Mesodermal cell (in vitro differentiated cells): ENCODE data around the gene EXD2.
"Not testable (repeated sequence)": the region's sequence is repeated elsewhere in the genome, so short reads cannot be mapped to it uniquely, and the experiment has no call there.

Experiments
- H3K27ac ChIP-seq: 2 replicates; pipeline ENCODE4 v1.7.0; 2013; ENCODE audit warnings: mild to moderate bottlenecking, low read depth, low read length, moderate library complexity; ENCODE audit not compliant: severe bottlenecking
- H3K36me3 ChIP-seq: 2 replicates; pipeline ENCODE4 v1.7.1; 2013; ENCODE audit warnings: mild to moderate bottlenecking, low read length, moderate library complexity; ENCODE audit not compliant: control insufficient read depth, insufficient read depth
- H3K4me1 ChIP-seq: one replicate; pipeline ENCODE4 v1.7.1; 2013; ENCODE audit warnings: mild to moderate bottlenecking, low read length; ENCODE audit not compliant: insufficient read depth, control insufficient read depth, poor library complexity, severe bottlenecking
- H3K4me3 ChIP-seq: 2 replicates; pipeline ENCODE4 v1.7.0; 2013; ENCODE audit warnings: low read length, control low read depth, mild to moderate bottlenecking; ENCODE audit not compliant: insufficient read depth, poor library complexity, severe bottlenecking; ENCODE audit errors: extremely low read depth
- H3K9me3 ChIP-seq: 2 replicates; pipeline ENCODE4 v1.7.1; 2013; ENCODE audit warnings: mild to moderate bottlenecking, low read length, moderate library complexity; ENCODE audit not compliant: control insufficient read depth
- WGBS, 2 experiments: methylation state at CpG; one replicate each; pipeline ENCODE4 v1.1.5; 2013; ENCODE audit warnings: missing lambda C conversion rate in 2 of 2; ENCODE audit not compliant: insufficient coverage in 2 of 2; 5-methylcytosine and 5-hydroxymethylcytosine counted together

EXD2 gene

DNA sequence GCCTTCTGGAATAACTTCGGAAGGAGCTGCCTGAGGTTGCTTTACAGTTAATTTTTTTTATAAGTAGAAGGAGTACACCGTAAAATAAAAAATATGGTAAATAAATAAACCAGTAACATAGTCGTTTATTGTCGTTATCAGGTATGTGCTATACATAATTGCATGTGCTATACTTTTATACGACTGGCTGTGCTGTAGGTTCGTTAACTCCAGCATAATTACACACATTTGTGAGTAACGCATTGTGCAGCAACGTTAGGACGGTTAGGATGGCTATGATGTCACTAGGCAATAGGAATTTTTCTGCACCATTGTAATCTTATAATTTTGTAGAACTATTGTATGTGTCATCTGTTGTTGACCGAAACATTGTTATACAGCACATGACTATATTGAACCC, 8.5 kb downstream of the EXD2 start:
- no peaks in the 10 kb centered on the region for H3K36me3 ChIP-seq
- no peak overlapping the region for H3K27ac ChIP-seq
- 100% methylated on average over 9 of the region's 10 CpGs; no CpG with 5 or more reads in 1 of the 2 experiments for WGBS, 2 experiments
- no peak overlapping the region for H3K4me3 ChIP-seq
- H3K4me1 ChIP-seq: no peaks in the 10 kb centered on the region
- no peaks in the 10 kb centered on the region for H3K9me3 ChIP-seq

DNA sequence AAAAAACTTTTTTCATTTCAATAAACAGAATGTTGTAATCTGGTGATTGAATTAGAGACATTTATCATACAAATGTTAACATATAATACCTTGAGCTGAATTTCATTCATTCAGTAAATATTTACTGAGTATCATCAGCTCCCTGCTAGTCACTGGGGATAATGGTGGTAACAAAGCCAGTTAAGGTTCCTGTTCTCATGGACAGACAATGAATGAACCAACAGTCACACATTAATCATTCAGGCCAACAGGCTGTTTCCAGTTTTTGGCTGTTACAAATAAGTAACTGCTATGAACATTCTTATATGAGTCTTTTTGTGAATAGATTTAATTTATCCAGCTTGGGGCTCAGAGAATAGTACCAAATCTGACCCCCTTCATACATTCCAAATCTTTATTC, 13.5 kb downstream of the EXD2 start:
- Histone ChIP-seq H3K4me3 (no peak overlapping the region), H3K4me1 (no peaks in the 10 kb centered on the region), H3K27ac (no peak overlapping the region), H3K9me3 (no peaks in the 10 kb centered on the region), H3K36me3 (no peaks in the 10 kb centered on the region)

DNA sequence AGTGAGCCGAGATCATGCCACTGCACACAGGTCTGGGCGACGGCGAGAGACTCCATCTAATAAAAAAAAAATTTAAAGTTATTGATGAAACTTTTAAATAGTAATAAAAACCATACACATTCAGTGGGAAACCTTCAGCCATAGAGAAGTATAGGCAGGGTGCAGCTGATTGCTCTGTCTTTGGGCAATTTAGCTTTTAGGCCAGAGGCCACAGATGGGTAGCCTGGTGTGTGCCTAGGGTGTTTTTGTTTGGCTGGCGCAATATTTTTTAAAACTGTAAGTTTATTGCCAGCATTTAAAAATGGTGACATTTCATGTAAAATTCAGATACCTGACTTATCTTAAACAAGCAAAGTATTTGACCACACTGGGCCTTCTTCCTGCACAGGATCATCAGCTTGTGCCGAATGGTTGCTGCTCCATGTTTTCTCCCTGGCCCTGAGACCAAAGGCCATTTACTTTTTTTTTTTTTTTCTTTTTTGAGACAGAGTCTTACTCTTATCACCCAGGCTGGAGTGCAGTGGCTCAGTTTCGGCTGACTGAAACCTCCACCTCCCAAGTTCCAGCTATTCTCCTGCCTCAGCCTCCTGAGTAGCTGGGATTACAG, 16.2 kb downstream of the EXD2 start:
- no peak overlapping the region for H3K27ac ChIP-seq
- H3K36me3 ChIP-seq: peaks cover 7% of the 10 kb centered on the region
- no peak overlapping the region for H3K4me3 ChIP-seq
- H3K9me3 ChIP-seq: no peaks in the 10 kb centered on the region
- 100% methylated on average over 1 of the region's 7 CpGs for WGBS, 2 experiments
- no peaks in the 10 kb centered on the region for H3K4me1 ChIP-seq

DNA sequence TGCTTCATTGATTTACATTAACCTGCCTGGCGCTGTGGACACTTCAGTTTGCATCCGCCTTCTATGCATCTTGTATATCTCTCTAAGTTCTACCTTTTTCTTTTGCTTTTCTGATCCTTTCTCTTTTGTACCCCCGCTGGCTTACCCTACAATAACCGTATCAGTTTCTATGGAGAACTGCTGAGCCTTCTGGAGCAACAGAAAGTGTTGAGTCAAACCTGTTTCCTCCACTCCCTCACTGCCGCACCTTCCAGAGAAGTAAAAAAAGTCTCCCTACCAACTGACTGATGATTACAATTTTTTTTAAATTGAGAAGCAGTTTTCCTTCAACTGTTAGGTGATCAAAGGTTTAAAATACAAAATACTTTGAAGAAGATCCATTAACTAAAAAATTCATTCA, 17.4 kb downstream of the EXD2 start:
- 88 to 95% methylated on average over 4 of the region's 5 CpGs for WGBS, 2 experiments
- Histone ChIP-seq H3K36me3 (peaks cover 8% of the 10 kb centered on the region), H3K27ac (no peak overlapping the region), H3K9me3 (no peaks in the 10 kb centered on the region), H3K4me1 (no peaks in the 10 kb centered on the region), H3K4me3 (no peak overlapping the region)

DNA sequence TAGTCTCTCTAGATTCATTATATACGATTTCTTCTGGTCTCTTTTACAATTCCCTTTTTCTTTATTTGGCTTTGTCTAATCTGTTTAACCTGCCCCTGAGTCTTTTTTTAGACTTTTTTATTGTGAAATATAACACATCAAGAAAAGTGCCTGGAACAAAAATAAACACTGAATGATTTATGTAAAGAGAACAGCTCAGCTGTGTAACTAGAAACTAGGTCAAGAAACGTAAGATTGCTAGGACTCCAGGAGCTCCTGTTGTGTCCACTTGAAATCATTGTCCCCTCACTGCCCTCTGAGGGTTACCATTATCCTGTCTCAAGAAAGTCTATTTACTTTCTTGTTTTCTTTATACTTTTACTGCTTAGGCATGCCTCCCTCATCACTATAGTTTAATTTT, 23.1 kb downstream of the EXD2 start:
- no peak overlapping the region for H3K4me3 ChIP-seq
- H3K4me1 ChIP-seq: no peaks in the 10 kb centered on the region
- no peaks in the 10 kb centered on the region for H3K9me3 ChIP-seq
- WGBS, 2 experiments: 79 to 100% methylated on average over 1 of the region's 2 CpGs
- H3K27ac ChIP-seq: no peak overlapping the region
- peaks cover 12% of the 10 kb centered on the region for H3K36me3 ChIP-seq

DNA sequence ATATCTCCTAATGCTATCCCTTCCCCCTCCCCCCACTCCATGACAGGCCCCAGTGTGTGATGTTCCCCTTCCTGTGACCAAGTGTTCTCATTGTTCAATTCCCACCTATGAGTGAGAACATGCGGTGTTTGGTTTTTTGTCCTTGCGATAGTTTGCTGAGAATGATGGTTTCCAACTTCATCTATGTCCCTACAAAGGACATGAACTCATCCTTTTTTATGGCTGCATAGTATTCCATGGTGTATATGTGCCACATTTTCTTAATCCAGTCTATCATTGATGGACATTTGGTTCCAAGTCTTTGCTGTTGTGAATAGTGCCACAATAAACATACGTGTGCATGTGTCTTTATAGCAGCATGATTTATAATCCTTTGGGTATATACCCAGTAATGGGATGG, 26.4 kb downstream of the EXD2 start:
- not testable (repeated sequence) for H3K4me3 ChIP-seq
- no CpG with 5 or more reads among the region's 3 CpGs for WGBS, 2 experiments

DNA sequence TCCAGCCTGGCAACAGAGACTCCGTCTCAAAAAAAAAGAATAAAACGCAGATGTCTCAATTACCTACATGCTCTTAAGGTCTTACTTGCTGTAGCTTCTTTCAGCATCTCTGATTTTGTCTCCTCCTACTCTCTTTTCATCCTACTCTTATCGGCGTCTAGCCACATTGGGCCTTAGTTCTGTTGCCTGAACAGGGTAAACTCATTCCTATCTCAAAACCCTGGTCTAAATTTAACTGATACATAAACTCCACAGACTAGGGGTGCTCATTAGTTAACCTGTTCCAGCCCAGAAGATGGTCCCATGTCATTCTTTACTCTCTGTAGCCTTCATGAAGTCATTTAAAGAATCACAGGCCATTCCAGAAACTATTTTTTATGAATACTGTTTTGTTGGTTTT, 33.6 kb downstream of the EXD2 start:
- Histone ChIP-seq H3K27ac (no peak overlapping the region), H3K4me1 (no peaks in the 10 kb centered on the region), H3K4me3 (no peak overlapping the region), H3K36me3 (peaks cover 5% of the 10 kb centered on the region), H3K9me3 (no peaks in the 10 kb centered on the region)
- 90 to 94% methylated on average over 4 of the region's 4 CpGs for WGBS, 2 experiments

More for the DNA sequence above, 26.4 kb downstream of the EXD2 start:
- H3K9me3 ChIP-seq, H3K27ac ChIP-seq, H3K36me3 ChIP-seq, H3K4me1 ChIP-seq: not testable (repeated sequence)

DNA sequence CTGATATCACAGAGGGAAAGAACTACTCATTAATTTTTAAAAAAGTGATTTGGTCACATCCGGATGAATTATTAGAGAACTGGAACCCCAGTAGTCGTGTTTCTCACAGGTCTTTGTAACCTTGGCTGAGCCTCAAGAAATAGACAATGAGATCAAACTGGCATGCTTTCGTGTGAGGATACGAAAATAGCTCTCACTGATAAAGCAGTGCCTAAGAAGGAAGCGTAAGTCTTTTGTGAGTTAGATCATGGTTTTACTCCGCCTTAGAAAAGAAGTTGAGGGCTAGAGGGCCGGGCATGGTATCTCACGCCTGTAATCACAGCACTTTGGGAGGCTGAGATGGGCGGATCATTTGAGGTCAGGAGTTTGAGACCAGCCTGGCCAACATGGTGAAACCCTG, 34.9 kb downstream of the EXD2 start:
- WGBS, 2 experiments: 80 to 83% methylated on average over 6 to 8 of the region's 9 CpGs
- H3K27ac ChIP-seq: no peak overlapping the region
- no peak overlapping the region for H3K4me3 ChIP-seq

DNA sequence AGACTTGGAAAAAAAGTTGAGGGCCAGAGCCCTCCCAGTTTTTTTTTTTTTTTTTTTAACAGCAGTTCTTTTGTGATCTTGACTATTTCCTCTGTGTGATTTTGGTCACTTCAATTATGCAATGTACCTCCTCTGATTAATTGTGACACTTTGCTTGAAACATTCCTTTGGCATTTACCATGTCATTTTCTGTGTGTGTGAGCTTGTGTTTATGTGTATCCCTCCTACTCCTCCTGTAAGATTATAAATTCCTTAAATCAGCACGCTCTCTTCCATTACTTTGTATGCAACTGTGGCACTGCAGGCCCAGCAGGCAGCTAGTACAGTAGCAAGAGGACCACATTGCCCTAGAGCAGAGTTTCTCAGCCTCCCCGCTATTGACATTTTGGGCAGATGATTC, 35.4 kb downstream of the EXD2 start:
- no peak overlapping the region for H3K27ac ChIP-seq
- WGBS, 2 experiments: no CpG with 5 or more reads among the region's 2 CpGs

More for the DNA sequence above, 34.9 kb downstream of the EXD2 start:
- H3K4me1 ChIP-seq: no peaks in the 10 kb centered on the region
- no peaks in the 10 kb centered on the region for H3K9me3 ChIP-seq
- peaks cover 15% of the 10 kb centered on the region for H3K36me3 ChIP-seq

DNA sequence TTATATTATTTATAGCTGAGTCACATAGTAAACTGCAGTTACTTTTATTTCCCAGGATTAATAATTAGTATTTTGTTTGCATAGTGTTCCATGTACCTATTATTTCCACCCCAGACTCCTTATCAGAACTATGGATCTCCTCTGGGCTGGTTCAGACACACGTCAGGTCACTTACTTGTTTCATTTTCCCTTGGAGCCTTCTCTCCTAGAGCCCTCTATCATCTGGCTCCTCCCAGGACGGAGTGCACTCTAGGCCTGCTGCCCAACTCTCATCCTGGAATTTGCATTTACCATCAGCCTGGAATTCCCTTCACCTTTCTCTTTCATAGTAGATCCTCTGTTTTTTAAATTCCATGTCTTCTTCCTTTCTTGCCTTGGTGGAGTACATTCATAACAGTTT, 40.2 kb downstream of the EXD2 start:
- 72 to 100% methylated on average over 1 to 2 of the region's 2 CpGs for WGBS, 2 experiments

More for the DNA sequence above, 35.4 kb downstream of the EXD2 start:
- H3K4me3 ChIP-seq: no peak overlapping the region
- no peaks in the 10 kb centered on the region for H3K9me3 ChIP-seq
- H3K4me1 ChIP-seq: no peaks in the 10 kb centered on the region
- peaks cover 19% of the 10 kb centered on the region for H3K36me3 ChIP-seq

DNA sequence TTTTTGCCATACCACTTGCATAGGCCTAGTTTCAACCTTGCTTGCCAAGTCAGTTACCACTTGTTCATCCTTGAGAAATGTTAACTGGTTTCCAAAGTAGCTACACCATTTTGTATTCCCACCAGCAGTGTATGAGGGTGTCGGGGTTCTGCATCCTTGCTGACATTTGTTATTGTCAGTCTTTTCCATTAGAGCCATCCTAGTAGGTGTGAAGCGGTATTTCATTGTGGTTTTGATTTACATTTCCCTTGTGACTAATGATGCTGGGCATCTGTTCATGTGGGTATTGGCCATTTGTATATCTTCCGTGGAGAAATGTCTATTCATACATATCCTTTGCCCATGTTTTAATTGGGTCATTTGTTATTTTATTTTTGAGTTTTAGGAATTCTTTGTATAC, 41.1 kb downstream of the EXD2 start:
- H3K9me3 ChIP-seq: no peaks in the 10 kb centered on the region
- H3K27ac ChIP-seq: no peak overlapping the region
- H3K4me3 ChIP-seq: no peak overlapping the region
- 100% methylated on average over 1 to 2 of the region's 3 CpGs for WGBS, 2 experiments
- peaks cover 54% of the 10 kb centered on the region for H3K36me3 ChIP-seq
- no peaks in the 10 kb centered on the region for H3K4me1 ChIP-seq

More for the DNA sequence above, 40.2 kb downstream of the EXD2 start:
- Histone ChIP-seq H3K4me3 (no peak overlapping the region), H3K36me3 (peaks cover 45% of the 10 kb centered on the region), H3K9me3 (no peaks in the 10 kb centered on the region), H3K4me1 (no peaks in the 10 kb centered on the region), H3K27ac (no peak overlapping the region)
